Upper lobe of left lung (tissue), 4 donors: ENCODE data around the gene NRSN1.
"Not testable (repeated sequence)": the region's sequence is repeated elsewhere in the genome, so short reads cannot be mapped to it uniquely, and the experiment has no call there.

ENCODE experiments used
- EP300 ChIP-seq, 4 donors: sonication (generic); formaldehyde crosslinking; IDR thresholded peaks; one replicate each; pipeline ENCODE4 v1.5.1; 2017; ENCODE audit warnings: antibody characterized with exemption in 4 of 4, control low read depth in 2 of 4
- POLR2A ChIP-seq, 4 donors: fragments of 450-650 bp; IDR thresholded peaks; one replicate each; pipeline ENCODE4 v1.5.1; 2016 to 2017; ENCODE audit warnings: antibody characterized with exemption in 4 of 4, mild to moderate bottlenecking in 2 of 4
- POLR2AphosphoS5 ChIP-seq, 2 donors: sonication (generic); formaldehyde crosslinking; IDR thresholded peaks; one replicate each; pipeline ENCODE4 v1.5.1; 2017; ENCODE audit warnings: antibody characterized with exemption in 2 of 2
- TF ChIP-seq, protein P1 (sequence below), 6 experiments: fragments of 450-650 bp in 4 of 6; fragments of 200-600 bp in 2 of 6; sonication (generic) in 2 of 6; IDR thresholded peaks; one replicate each; pipeline ENCODE4 v1.5.1; 2016 to 2019; ENCODE audit warnings: antibody characterized with exemption in 6 of 6

- not testable (repeated sequence) for TF ChIP-seq POLR2A, EP300, POLR2AphosphoS5 (IDR thresholded peaks at IDR 0.05)
- TF ChIP-seq, protein P1, sequence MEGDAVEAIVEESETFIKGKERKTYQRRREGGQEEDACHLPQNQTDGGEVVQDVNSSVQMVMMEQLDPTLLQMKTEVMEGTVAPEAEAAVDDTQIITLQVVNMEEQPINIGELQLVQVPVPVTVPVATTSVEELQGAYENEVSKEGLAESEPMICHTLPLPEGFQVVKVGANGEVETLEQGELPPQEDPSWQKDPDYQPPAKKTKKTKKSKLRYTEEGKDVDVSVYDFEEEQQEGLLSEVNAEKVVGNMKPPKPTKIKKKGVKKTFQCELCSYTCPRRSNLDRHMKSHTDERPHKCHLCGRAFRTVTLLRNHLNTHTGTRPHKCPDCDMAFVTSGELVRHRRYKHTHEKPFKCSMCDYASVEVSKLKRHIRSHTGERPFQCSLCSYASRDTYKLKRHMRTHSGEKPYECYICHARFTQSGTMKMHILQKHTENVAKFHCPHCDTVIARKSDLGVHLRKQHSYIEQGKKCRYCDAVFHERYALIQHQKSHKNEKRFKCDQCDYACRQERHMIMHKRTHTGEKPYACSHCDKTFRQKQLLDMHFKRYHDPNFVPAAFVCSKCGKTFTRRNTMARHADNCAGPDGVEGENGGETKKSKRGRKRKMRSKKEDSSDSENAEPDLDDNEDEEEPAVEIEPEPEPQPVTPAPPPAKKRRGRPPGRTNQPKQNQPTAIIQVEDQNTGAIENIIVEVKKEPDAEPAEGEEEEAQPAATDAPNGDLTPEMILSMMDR (IDR thresholded peaks at IDR 0.05): not testable (repeated sequence)
Measured at GRCh38 chr6:24142733-24143132, 16.7 kb downstream of the NRSN1 start.
